HEK293 (cell line): ENCODE data around the gene KIDINS220.

Source experiments
- CTCF ChIA-PET: fragments of 350-600 bp; formaldehyde crosslinking; extraction: SDS; loops from one replicate; lab custom pipeline; 2021; ENCODE audit warnings: antibody characterized with exemption; lab: Yijun Ruan, JAX
- POLR2A ChIA-PET: fragments of 300-600 bp; formaldehyde crosslinking; extraction: SDS; loops from one replicate; lab custom pipeline; 2020; ENCODE audit warnings: antibody characterized with exemption, inconsistent platforms; lab: Yijun Ruan, JAX
- H3K27ac ChIP-seq: fragments of 200-500 bp; sonication (Bioruptor generic); 2 replicates; pipeline ENCODE4 v1.5.1; 2014; ENCODE audit warnings: low read depth, low read length, control low read depth, inconsistent platforms; ENCODE audit errors: extremely low read depth
- H3K36me3 ChIP-seq, 2 experiments: fragments of 200-500 bp in 1 of 2; sonication (Bioruptor generic) in 1 of 2; 1 replicate in 1 of 2; 2 replicates in 1 of 2; pipeline ENCODE4 v1.5.1; 2014 to 2017; ENCODE audit warnings: inconsistent platforms in 2 of 2, low read length in 2 of 2; ENCODE audit not compliant: control insufficient read depth in 2 of 2, insufficient read depth in 1 of 2
- H3K4me1 ChIP-seq: fragments of 200-500 bp; sonication (Bioruptor generic); 2 replicates; pipeline ENCODE4 v1.5.1; 2014; ENCODE audit warnings: mild to moderate bottlenecking, low read length, inconsistent platforms; ENCODE audit not compliant: control insufficient read depth, insufficient read depth
- H3K4me3 ChIP-seq: 2 replicates; pipeline ENCODE4 v1.5.1; 2011; ENCODE audit warnings: low read depth, mild to moderate bottlenecking, control low read depth, low read length, moderate library complexity
- H3K9me3 ChIP-seq: fragments of 200-500 bp; sonication (Bioruptor generic); 2 replicates; pipeline ENCODE4 v1.5.1; 2014; ENCODE audit warnings: low read depth, low read length, inconsistent platforms; ENCODE audit not compliant: control insufficient read depth, insufficient read depth
- GLI2 ChIP-seq: fragments of 450-650 bp; formaldehyde crosslinking; IDR thresholded peaks from 2 replicates; pipeline ENCODE4; 2017; ENCODE audit warnings: missing biosample characterization, missing genetic modification characterization, low read depth, borderline replicate concordance
- REPIN1 ChIP-seq: fragments of 450-650 bp; formaldehyde crosslinking; IDR thresholded peaks from 2 replicates; pipeline ENCODE4 v1.5.1; 2017; ENCODE audit warnings: missing biosample characterization, missing genetic modification characterization, low read depth
- SETDB1 ChIP-seq: IDR thresholded peaks from one replicate; pipeline ENCODE4 v1.6.1; 2017; ENCODE audit warnings: mild to moderate bottlenecking, low read length, moderate library complexity, mixed read lengths; ENCODE audit not compliant: insufficient read length
- TSHZ1 ChIP-seq: fragments of 450-650 bp; formaldehyde crosslinking; IDR thresholded peaks from 2 replicates; pipeline ENCODE4 v1.5.1; 2016; ENCODE audit warnings: missing biosample characterization, missing genetic modification characterization, borderline replicate concordance
- ZBTB20 ChIP-seq: fragments of 450-650 bp; formaldehyde crosslinking; IDR thresholded peaks from 2 replicates; pipeline ENCODE4 v1.5.1; 2016; ENCODE audit warnings: missing biosample characterization, missing genetic modification characterization
- ZBTB44 ChIP-seq: fragments of 450-650 bp; IDR thresholded peaks from 2 replicates; pipeline ENCODE4 v1.5.1; 2018; ENCODE audit warnings: missing biosample characterization, mild to moderate bottlenecking, missing genetic modification characterization
- ZFP3 ChIP-seq: fragments of 450-650 bp; formaldehyde crosslinking; IDR thresholded peaks from 2 replicates; pipeline ENCODE4 v1.5.1; 2016; ENCODE audit warnings: low read depth, missing biosample characterization, missing genetic modification characterization
- ZNF114 ChIP-seq: fragments of 450-650 bp; formaldehyde crosslinking; IDR thresholded peaks from 2 replicates; pipeline ENCODE4 v1.5.0; 2017; ENCODE audit warnings: missing biosample characterization, missing genetic modification characterization
- ZNF23 ChIP-seq: fragments of 450-650 bp; formaldehyde crosslinking; IDR thresholded peaks from 2 replicates; pipeline ENCODE4 v1.5.1; 2016; ENCODE audit warnings: missing biosample characterization, missing genetic modification characterization, borderline replicate concordance
- ZNF350 ChIP-seq: fragments of 450-650 bp; formaldehyde crosslinking; IDR thresholded peaks from 2 replicates; pipeline ENCODE4 v1.5.0; 2017; ENCODE audit warnings: missing biosample characterization, mild to moderate bottlenecking, missing genetic modification characterization
- ZNF37A ChIP-seq: fragments of 450-650 bp; IDR thresholded peaks from 2 replicates; pipeline ENCODE4 v1.5.1; 2018; ENCODE audit warnings: missing biosample characterization, missing genetic modification characterization
- ZNF416 ChIP-seq: fragments of 450-650 bp; formaldehyde crosslinking; IDR thresholded peaks from 2 replicates; pipeline ENCODE4 v1.5.1; 2016; ENCODE audit warnings: missing biosample characterization, missing genetic modification characterization
- ZNF426 ChIP-seq: fragments of 450-650 bp; formaldehyde crosslinking; IDR thresholded peaks from 2 replicates; pipeline ENCODE4 v1.5.1; 2017; ENCODE audit warnings: missing biosample characterization, missing genetic modification characterization, mild to moderate bottlenecking, inconsistent platforms, moderate library complexity
- ZNF488 ChIP-seq: fragments of 450-650 bp; formaldehyde crosslinking; IDR thresholded peaks from 2 replicates; pipeline ENCODE4 v1.5.1; 2016; ENCODE audit warnings: missing biosample characterization, missing genetic modification characterization
- ZNF521 ChIP-seq: fragments of 450-650 bp; formaldehyde crosslinking; IDR thresholded peaks from 2 replicates; pipeline ENCODE4 v1.5.1; 2017; ENCODE audit warnings: missing biosample characterization, mild to moderate bottlenecking, missing genetic modification characterization
- ZNF530 ChIP-seq: fragments of 450-650 bp; formaldehyde crosslinking; IDR thresholded peaks from 2 replicates; pipeline ENCODE4 v1.5.1; 2016; ENCODE audit warnings: low read depth, missing biosample characterization, missing genetic modification characterization
- ZNF600 ChIP-seq: fragments of 450-650 bp; formaldehyde crosslinking; IDR thresholded peaks from 2 replicates; pipeline ENCODE4 v1.5.1; 2016; ENCODE audit warnings: missing biosample characterization, missing genetic modification characterization
- ZNF645 ChIP-seq: fragments of 450-650 bp; formaldehyde crosslinking; IDR thresholded peaks from 2 replicates; pipeline ENCODE4; 2016; ENCODE audit warnings: missing biosample characterization, missing genetic modification characterization
- ZNF658 ChIP-seq: fragments of 450-650 bp; formaldehyde crosslinking; IDR thresholded peaks from 2 replicates; pipeline ENCODE4; 2016; ENCODE audit warnings: missing biosample characterization, missing genetic modification characterization
- ZNF660 ChIP-seq: fragments of 450-650 bp; IDR thresholded peaks from 2 replicates; pipeline ENCODE4 v1.5.1; 2018; ENCODE audit warnings: missing biosample characterization, mild to moderate bottlenecking, missing genetic modification characterization
- ZNF677 ChIP-seq: fragments of 450-650 bp; IDR thresholded peaks from 2 replicates; pipeline ENCODE4 v1.5.0; 2018; ENCODE audit warnings: missing biosample characterization, mild to moderate bottlenecking, missing genetic modification characterization, moderate library complexity
- ZNF707 ChIP-seq: fragments of 450-650 bp; formaldehyde crosslinking; IDR thresholded peaks from 2 replicates; pipeline ENCODE4 v1.5.1; 2016; ENCODE audit warnings: missing biosample characterization, missing genetic modification characterization
- ZNF791 ChIP-seq: fragments of 450-650 bp; formaldehyde crosslinking; IDR thresholded peaks from 2 replicates; pipeline ENCODE4 v1.5.1; 2016; ENCODE audit warnings: missing biosample characterization, missing genetic modification characterization
- ZNF830 ChIP-seq: fragments of 450-650 bp; IDR thresholded peaks from 2 replicates; pipeline ENCODE4 v1.5.0; 2018; ENCODE audit warnings: missing biosample characterization, missing genetic modification characterization, low read depth, mild to moderate bottlenecking, moderate library complexity

Gene KIDINS220

GRCh38 chr2:8740136-8740535, 97.3 kb downstream of the KIDINS220 start:
- CTCF ChIA-PET = no interaction called here
- no peak overlapping the region for H3K4me3 ChIP-seq
- H3K9me3 ChIP-seq = no peaks in the 10 kb centered on the region
- peaks cover 0 to 6% of the 10 kb centered on the region in 2 experiments; a peak in 1 of 3 replicates for H3K36me3 ChIP-seq
- POLR2A ChIA-PET = no interaction called here
- H3K4me1 ChIP-seq = no peaks in the 10 kb centered on the region
- H3K27ac ChIP-seq = no peak overlapping the region
- TF ChIP-seq ZBTB44 (tag by site-specific recombination) = no peak
- no peak for TF ChIP-seq ZNF600
- no peak for TF ChIP-seq ZNF350 (tag by site-specific recombination)
- no peak for TF ChIP-seq ZNF488 (tag by site-specific recombination)
- TF ChIP-seq ZNF645 (tag by site-specific recombination) = no peak
- TF ChIP-seq ZFP3 (tag by site-specific recombination) = no peak
- no peak for TF ChIP-seq ZNF660 (tag by site-specific recombination)
- TF ChIP-seq GLI2 (tag by site-specific recombination) = no peak
- TF ChIP-seq TSHZ1 (tag by site-specific recombination) = no peak

GRCh38 chr2:8737571-8738175, 99.7 kb downstream of the KIDINS220 start:
- H3K36me3 ChIP-seq = peaks cover 5 to 20% of the 10 kb centered on the region in 2 experiments; a peak in 2 of 3 replicates
- H3K27ac ChIP-seq = no peak overlapping the region
- no peaks in the 10 kb centered on the region for H3K4me1 ChIP-seq
- no peak overlapping the region for H3K4me3 ChIP-seq
- CTCF ChIA-PET = interaction anchor here (0.6 to 0.9 kb wide), 2 partner anchors 24 to 753 kb away, joined by 3 read pairs; no protein-coding TSS in a partner anchor
- TF ChIP-seq ZBTB20 (tag by site-specific recombination) (no peak), ZNF830 (no peak), SETDB1 (no peak), ZNF658 (tag by site-specific recombination) (no peak), ZNF416 (tag by site-specific recombination) (no peak), ZNF426 (tag by site-specific recombination) (no peak), REPIN1 (no peak), ZNF791 (tag by site-specific recombination) (no peak), ZNF37A (tag by site-specific recombination) (no peak), ZNF521 (tag by site-specific recombination) (no peak), ZNF707 (no peak), TSHZ1 (tag by site-specific recombination) (no peak), ZNF530 (tag by site-specific recombination) (no peak), ZNF23 (tag by site-specific recombination) (no peak), ZNF114 (tag by site-specific recombination) (no peak), ZNF677 (tag by site-specific recombination) (no peak)
- H3K9me3 ChIP-seq = no peaks in the 10 kb centered on the region
- POLR2A ChIA-PET = interaction anchor here (0.6 kb wide), 1 partner anchor 820 kb away, joined by 3 read pairs; no protein-coding TSS in a partner anchor
